HUES48 (cell line): Measurements from ENCODE around the gene CPEB3.
"Not testable (repeated sequence)": the region's sequence is repeated elsewhere in the genome, so short reads cannot be mapped to it uniquely, and the experiment has no call there.

Experiments
- H3K27ac ChIP-seq: one replicate; pipeline ENCODE4 v1.7.0; 2013; ENCODE audit warnings: low read depth, low read length, inconsistent platforms
- H3K27me3 ChIP-seq: 2 replicates; pipeline ENCODE4 v1.6.1; 2013; ENCODE audit warnings: mild to moderate bottlenecking, low read length; ENCODE audit not compliant: control insufficient read depth, insufficient read depth
- H3K36me3 ChIP-seq: 2 replicates; pipeline ENCODE4 v1.6.1; 2013; ENCODE audit warnings: low read length; ENCODE audit not compliant: control insufficient read depth, insufficient read depth
- H3K4me1 ChIP-seq: 2 replicates; pipeline ENCODE4 v1.6.1; 2013; ENCODE audit warnings: mild to moderate bottlenecking, low read length; ENCODE audit not compliant: control insufficient read depth, insufficient read depth
- H3K4me3 ChIP-seq: 2 replicates; pipeline ENCODE4 v1.5.1; 2013; ENCODE audit warnings: mild to moderate bottlenecking, low read depth, low read length
- H3K9ac ChIP-seq: 2 replicates; pipeline ENCODE4 v1.6.1; 2013; ENCODE audit warnings: mild to moderate bottlenecking, low read depth, low read length, moderate library complexity
- H3K9me3 ChIP-seq: 2 replicates; pipeline ENCODE4 v1.6.1; 2013; ENCODE audit warnings: low read length; ENCODE audit not compliant: control insufficient read depth, insufficient read depth

The CPEB3 gene

DNA sequence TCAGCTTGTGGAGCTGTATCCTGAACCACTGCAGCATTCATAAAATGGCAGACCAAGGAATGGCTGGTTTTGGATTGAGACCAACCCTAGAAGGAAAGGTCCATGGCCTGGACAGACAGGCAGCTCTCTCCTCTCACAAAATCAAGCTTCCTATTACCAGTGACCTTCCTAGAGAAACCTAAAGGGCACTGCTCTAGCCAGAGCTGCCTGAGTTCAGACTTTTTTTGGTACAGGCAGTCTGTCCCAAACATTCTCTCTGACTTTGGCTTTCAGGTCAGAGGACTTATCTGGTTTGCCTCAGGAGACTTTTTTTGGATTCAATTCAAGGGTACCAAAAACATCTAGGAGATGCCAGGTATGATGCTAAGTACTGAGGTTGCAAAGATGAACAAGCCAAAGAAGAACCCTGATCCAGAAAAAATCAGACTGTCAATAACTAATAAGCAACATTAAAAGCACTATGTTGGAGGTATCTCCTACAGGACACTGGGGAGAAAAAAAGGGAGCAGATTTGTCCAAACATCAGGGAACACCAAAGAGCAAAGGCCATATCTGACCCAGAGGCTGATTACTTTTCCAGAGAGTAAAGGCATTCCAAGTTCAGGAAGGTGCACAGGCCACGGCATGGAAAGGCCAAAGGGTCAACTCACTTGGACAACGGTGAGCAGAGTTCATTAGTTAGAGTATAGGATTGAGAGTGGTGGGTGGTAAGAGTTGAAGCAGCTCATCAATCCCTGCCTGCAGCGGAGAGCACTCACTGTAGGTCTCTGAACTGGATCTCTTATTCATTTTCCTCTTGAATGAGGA is 169.0 kb downstream of the CPEB3 start:
- Histone ChIP-seq H3K27me3 (no peaks in the 10 kb centered on the region), H3K9me3 (no peaks in the 10 kb centered on the region), H3K4me1 (no peaks in the 10 kb centered on the region), H3K36me3 (no peaks in the 10 kb centered on the region), H3K27ac (no peak overlapping the region), H3K4me3 (no peak overlapping the region), H3K9ac (no peak overlapping the region)

- H3K27ac ChIP-seq: no peak overlapping the region
- H3K4me3 ChIP-seq: no peak overlapping the region
- H3K4me1 ChIP-seq: no peaks in the 10 kb centered on the region
- H3K36me3 ChIP-seq: no peaks in the 10 kb centered on the region
- H3K27me3 ChIP-seq: no peaks in the 10 kb centered on the region
- no peaks in the 10 kb centered on the region for H3K9me3 ChIP-seq
- no peak overlapping the region for H3K9ac ChIP-seq
Measured at GRCh38 chr10:92119340-92119739, 171.5 kb downstream of the CPEB3 start.

- not testable (repeated sequence) for H3K4me1 ChIP-seq, H3K4me3 ChIP-seq, H3K9ac ChIP-seq, H3K27me3 ChIP-seq, H3K27ac ChIP-seq, H3K36me3 ChIP-seq, H3K9me3 ChIP-seq
Measured at GRCh38 chr10:92114917-92115316, 176.0 kb downstream of the CPEB3 start.

DNA sequence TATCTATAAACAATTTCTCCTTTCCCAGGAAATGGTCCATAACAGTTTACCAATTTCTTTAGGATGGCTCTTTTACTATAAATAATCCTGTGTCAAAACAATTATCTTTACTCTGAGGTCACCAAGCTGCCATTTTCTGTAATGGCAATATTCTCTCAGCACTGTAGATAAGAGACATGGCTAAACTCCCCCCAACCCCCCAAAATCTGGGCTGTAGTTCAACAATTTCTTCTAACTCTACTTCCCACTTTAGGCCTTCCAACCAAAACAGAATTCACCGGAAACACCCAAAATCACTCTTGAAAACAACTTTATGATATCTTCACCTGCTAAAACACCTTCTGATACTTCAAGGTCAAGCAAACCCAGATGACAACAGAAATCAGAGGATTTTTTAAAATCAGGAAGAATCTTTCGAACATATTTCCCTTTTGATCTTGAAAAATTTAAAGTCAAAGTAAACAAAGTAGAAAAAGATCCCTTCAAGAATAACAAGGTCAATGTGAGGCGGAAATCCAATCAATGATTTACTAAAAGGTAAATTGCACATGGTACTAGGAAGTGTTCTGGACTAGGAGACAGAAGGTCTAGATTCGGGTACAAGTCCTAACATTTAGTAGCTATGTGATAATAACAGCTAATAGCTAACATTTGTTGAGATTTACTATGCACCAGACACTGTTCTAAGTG is 176.8 kb downstream of the CPEB3 start:
- Histone ChIP-seq H3K9ac (no peak overlapping the region), H3K9me3 (no peaks in the 10 kb centered on the region), H3K27ac (no peak overlapping the region), H3K36me3 (no peaks in the 10 kb centered on the region), H3K27me3 (no peaks in the 10 kb centered on the region), H3K4me3 (no peak overlapping the region), H3K4me1 (no peaks in the 10 kb centered on the region)

DNA sequence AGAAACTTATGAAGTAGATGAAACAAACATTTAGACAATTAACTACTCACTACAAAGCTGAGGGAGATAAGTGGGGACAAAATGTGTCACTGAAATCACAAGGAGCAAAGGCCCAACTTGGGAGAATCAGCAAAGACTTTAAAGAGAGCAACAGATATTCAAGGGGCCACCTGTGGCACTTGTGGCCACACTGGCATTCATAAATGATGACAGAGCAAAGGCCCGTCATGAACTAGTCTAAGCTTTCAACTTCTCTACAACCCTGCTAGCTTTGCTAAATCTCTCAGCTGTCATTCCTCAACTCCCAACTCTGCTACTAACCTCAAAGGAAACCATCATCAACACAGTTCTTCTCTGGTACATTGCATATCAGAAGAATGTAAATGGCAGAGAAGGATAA is 178.4 kb downstream of the CPEB3 start:
- H3K36me3 ChIP-seq: no peaks in the 10 kb centered on the region
- no peak overlapping the region for H3K9ac ChIP-seq
- no peaks in the 10 kb centered on the region for H3K4me1 ChIP-seq
- no peak overlapping the region for H3K27ac ChIP-seq
- H3K27me3 ChIP-seq: no peaks in the 10 kb centered on the region
- H3K4me3 ChIP-seq: no peak overlapping the region
- H3K9me3 ChIP-seq: no peaks in the 10 kb centered on the region

DNA sequence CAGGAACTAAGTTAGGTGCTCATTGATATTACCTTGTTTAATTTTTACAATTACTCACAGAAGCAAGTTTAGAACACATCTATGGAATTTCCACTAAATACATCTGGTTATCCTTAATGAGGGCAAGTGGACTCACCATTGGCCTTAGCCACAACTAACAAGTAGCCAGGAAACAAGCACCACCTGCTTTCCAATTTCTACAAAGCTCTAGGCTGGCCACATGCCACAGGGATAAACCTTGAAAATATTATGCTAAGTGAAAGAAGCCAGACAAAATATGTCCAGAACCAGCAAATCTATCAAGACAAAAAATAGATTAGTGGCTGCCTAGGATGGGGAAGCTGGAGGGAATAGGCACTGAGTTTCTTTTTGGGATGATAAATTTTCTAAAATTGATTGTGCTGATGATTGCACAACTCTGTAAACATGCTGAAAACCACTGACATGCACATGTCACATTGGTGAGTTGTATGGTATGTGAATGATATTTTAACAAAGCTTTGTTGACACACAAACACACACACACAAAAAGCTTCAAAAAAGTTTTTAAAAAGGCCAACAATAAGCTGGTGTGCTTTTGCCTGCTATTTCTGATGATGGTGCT is 179.4 kb downstream of the CPEB3 start:
- H3K4me3 ChIP-seq: no peak overlapping the region
- H3K27me3 ChIP-seq: no peaks in the 10 kb centered on the region
- no peaks in the 10 kb centered on the region for H3K36me3 ChIP-seq
- no peaks in the 10 kb centered on the region for H3K4me1 ChIP-seq
- H3K9me3 ChIP-seq: no peaks in the 10 kb centered on the region
- H3K9ac ChIP-seq: no peak overlapping the region
- no peak overlapping the region for H3K27ac ChIP-seq

GRCh38 chr10:92110039-92110794 is 180.7 kb downstream of the CPEB3 start:
- H3K4me3 ChIP-seq: no peak overlapping the region
- H3K27me3 ChIP-seq: no peaks in the 10 kb centered on the region
- H3K27ac ChIP-seq: no peak overlapping the region
- no peaks in the 10 kb centered on the region for H3K9me3 ChIP-seq
- no peaks in the 10 kb centered on the region for H3K36me3 ChIP-seq
- no peak overlapping the region for H3K9ac ChIP-seq
- H3K4me1 ChIP-seq: no peaks in the 10 kb centered on the region

GRCh38 chr10:92108747-92109146 is 182.1 kb downstream of the CPEB3 start:
- no peaks in the 10 kb centered on the region for H3K9me3 ChIP-seq
- no peak overlapping the region for H3K27ac ChIP-seq
- H3K27me3 ChIP-seq: no peaks in the 10 kb centered on the region
- H3K36me3 ChIP-seq: no peaks in the 10 kb centered on the region
- no peak overlapping the region for H3K4me3 ChIP-seq
- no peaks in the 10 kb centered on the region for H3K4me1 ChIP-seq
- no peak overlapping the region for H3K9ac ChIP-seq

GRCh38 chr10:92108120-92108519 is 182.8 kb downstream of the CPEB3 start:
- Histone ChIP-seq H3K9ac (no peak overlapping the region), H3K27ac (no peak overlapping the region), H3K4me1 (no peaks in the 10 kb centered on the region)

GRCh38 chr10:92103376-92104090 is 187.3 kb downstream of the CPEB3 start:
- Histone ChIP-seq H3K27me3 (no peaks in the 10 kb centered on the region), H3K4me3 (no peak overlapping the region), H3K9ac (no peak overlapping the region), H3K4me1 (peaks cover 7% of the 10 kb centered on the region), H3K9me3 (no peaks in the 10 kb centered on the region), H3K36me3 (no peaks in the 10 kb centered on the region), H3K27ac (no peak overlapping the region)

More at GRCh38 chr10:92108120-92108519, 182.8 kb downstream of the CPEB3 start:
- no peaks in the 10 kb centered on the region for H3K27me3 ChIP-seq
- H3K4me3 ChIP-seq: no peak overlapping the region
- H3K36me3 ChIP-seq: no peaks in the 10 kb centered on the region
- H3K9me3 ChIP-seq: no peaks in the 10 kb centered on the region
